Calu3 (cell line): Measurements from ENCODE around the gene MPHOSPH9. TPM values are rescaled to one million over a fixed set of nuclear protein-coding genes. Genes with fewer than 3 reads are reported as not detected.

Experiments used
- BruUV-seq: library from RNA; stranded (reverse); fragments of 400-500 nt; replicated peaks from 2 replicates; lab custom pipeline; 2021; lab: Mats Ljungman, UMichigan
- CTCF ChIA-PET: fragments of 300-600 bp; sonication (Branson Sonifier 250); formaldehyde crosslinking; loops from one replicate; lab custom pipeline; 2022; ENCODE audit warnings: antibody characterized with exemption; lab: Charles Lee
- DNase-seq: peaks from one replicate; pipeline ENCODE4 v3.0.0; 2022
- H3K27ac Mint-ChIP-seq: one replicate; pipeline ENCODE4 v1.8.0; 2022; ENCODE audit warnings: mixed read lengths; ENCODE audit not compliant: unreplicated experiment
- H3K27me3 Mint-ChIP-seq: one replicate; pipeline ENCODE4 v1.8.0; 2022; ENCODE audit warnings: mixed read lengths; ENCODE audit not compliant: unreplicated experiment
- H3K36me3 Mint-ChIP-seq: one replicate; pipeline ENCODE4 v1.8.0; 2022; ENCODE audit warnings: mild to moderate bottlenecking, moderate library complexity, mixed read lengths; ENCODE audit not compliant: insufficient read depth, unreplicated experiment
- H3K4me1 Mint-ChIP-seq: one replicate; pipeline ENCODE4 v1.8.0; 2022; ENCODE audit warnings: mild to moderate bottlenecking, low read depth, mixed read lengths; ENCODE audit not compliant: unreplicated experiment
- H3K4me3 Mint-ChIP-seq: one replicate; pipeline ENCODE4 v1.8.0; 2022; ENCODE audit warnings: mild to moderate bottlenecking, low read depth, moderate library complexity, mixed read lengths; ENCODE audit not compliant: unreplicated experiment
- H3K9me3 Mint-ChIP-seq: one replicate; pipeline ENCODE4 v1.8.0; 2022; ENCODE audit warnings: low read depth, mixed read lengths; ENCODE audit not compliant: unreplicated experiment
- intact Hi-C: fragments of 100-400 bp; cut with micrococcal nuclease; formaldehyde crosslinking; loops from one replicate; pipeline ENCODE4 v1.10.0; 2022; ENCODE audit not compliant: unreplicated experiment
- total RNA-seq: library from RNA; stranded (reverse); gene quantifications from 2 replicates; pipeline ENCODE4 v1.2.3, GENCODE V29; 2022
- TF ChIP-seq, protein P1 (sequence below): fragments of 200-600 bp; IDR thresholded peaks from one replicate; pipeline ENCODE4 v1.8.0; 2022; ENCODE audit warnings: antibody characterized with exemption; ENCODE audit not compliant: unreplicated experiment

MPHOSPH9 gene
- total RNA-seq, 1 experiment from 2014 or later, result 69.5 TPM

DNA sequence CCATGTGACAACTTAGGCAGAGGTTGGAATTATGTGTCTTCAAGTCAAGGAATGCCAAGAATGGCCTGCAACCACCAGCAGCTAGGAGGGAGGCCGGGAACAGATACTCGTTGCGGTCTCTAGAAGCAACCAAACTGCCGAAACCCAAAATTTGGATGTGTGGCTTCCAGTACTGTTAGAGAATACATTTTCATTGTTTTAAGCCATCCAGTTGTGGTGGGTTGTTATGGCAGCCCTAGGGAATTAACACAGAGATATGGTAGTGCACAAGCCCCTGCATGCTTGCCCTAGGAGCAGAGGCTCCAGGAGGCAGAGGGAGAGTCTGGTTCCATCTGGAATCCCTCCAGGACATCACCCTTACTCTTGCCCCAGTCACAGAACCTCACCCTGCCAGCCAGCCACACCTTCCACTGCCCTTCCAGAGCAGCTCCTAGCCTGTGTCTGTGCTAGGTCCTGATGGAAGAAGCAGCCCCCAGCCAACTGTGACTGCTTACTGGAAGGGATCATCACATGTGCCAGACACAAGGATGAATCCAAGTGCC, 101.6 kb downstream of the MPHOSPH9 start:
- no peaks in the 10 kb centered on the region for H3K27me3 Mint-ChIP-seq
- no TSS peak for BruUV-seq
- peaks cover 3% of the 10 kb centered on the region for H3K36me3 Mint-ChIP-seq
- TF ChIP-seq, protein P1, sequence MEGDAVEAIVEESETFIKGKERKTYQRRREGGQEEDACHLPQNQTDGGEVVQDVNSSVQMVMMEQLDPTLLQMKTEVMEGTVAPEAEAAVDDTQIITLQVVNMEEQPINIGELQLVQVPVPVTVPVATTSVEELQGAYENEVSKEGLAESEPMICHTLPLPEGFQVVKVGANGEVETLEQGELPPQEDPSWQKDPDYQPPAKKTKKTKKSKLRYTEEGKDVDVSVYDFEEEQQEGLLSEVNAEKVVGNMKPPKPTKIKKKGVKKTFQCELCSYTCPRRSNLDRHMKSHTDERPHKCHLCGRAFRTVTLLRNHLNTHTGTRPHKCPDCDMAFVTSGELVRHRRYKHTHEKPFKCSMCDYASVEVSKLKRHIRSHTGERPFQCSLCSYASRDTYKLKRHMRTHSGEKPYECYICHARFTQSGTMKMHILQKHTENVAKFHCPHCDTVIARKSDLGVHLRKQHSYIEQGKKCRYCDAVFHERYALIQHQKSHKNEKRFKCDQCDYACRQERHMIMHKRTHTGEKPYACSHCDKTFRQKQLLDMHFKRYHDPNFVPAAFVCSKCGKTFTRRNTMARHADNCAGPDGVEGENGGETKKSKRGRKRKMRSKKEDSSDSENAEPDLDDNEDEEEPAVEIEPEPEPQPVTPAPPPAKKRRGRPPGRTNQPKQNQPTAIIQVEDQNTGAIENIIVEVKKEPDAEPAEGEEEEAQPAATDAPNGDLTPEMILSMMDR, result no peak
- H3K4me3 Mint-ChIP-seq, result no peak overlapping the region
- no peak overlapping the region for H3K27ac Mint-ChIP-seq
- intact Hi-C loops, result no loop called here
- DNase-seq, result no peak
- no peaks in the 10 kb centered on the region for H3K9me3 Mint-ChIP-seq
- peaks cover 12% of the 10 kb centered on the region for H3K4me1 Mint-ChIP-seq
- CTCF ChIA-PET, result no interaction called here

DNA sequence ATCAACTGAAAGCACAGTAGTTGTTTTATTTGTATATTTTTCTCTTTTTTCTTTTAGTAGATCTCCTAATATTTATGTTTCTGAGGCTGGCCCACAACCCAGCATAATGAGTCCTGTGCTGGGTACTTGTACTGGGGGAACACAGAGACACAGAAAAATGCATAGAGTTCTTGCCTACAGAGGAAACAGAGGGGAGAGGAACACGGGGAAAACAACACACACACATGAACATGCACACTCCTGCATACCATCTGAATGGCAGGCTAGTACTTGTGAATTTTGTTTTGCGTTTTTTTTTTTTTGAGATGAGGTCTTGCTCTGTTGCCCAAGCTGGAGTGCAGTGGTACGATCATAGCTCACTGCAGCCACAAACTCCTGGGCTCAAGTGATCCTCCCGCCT, 103.3 kb downstream of the MPHOSPH9 start:
- no peak overlapping the region for H3K4me3 Mint-ChIP-seq
- H3K4me1 Mint-ChIP-seq, result peaks cover 13% of the 10 kb centered on the region
- no peaks in the 10 kb centered on the region for H3K36me3 Mint-ChIP-seq
- CTCF ChIA-PET, result no interaction called here
- no peaks in the 10 kb centered on the region for H3K27me3 Mint-ChIP-seq
- no peak for DNase-seq
- BruUV-seq, result no TSS peak
- H3K27ac Mint-ChIP-seq, result no peak overlapping the region
- TF ChIP-seq, protein P1, result no peak
- no peaks in the 10 kb centered on the region for H3K9me3 Mint-ChIP-seq
- intact Hi-C loops, result no loop called here

DNA sequence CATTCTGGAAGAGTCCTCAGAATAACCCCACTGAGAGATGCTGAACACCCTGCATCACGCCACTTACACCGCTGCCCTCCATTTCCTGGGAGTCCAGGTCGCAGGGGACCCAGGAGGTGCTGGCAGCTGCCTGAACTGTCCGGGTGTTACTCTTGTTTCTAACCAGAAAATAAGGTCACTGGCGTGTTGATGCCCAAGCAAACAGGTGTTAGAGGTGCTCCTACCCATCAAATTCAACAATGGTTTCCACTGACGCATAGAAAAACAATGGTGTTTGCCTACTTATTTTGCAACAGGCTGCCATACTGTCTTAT, 105.8 kb downstream of the MPHOSPH9 start:
- no peak for DNase-seq
- H3K27me3 Mint-ChIP-seq, result no peaks in the 10 kb centered on the region
- H3K4me3 Mint-ChIP-seq, result no peak overlapping the region
- CTCF ChIA-PET, result interaction anchor here (0.5 to 1.4 kb wide), 3 partner anchors 12 to 323 kb away, joined by 3 to 6 read pairs (median 4); no protein-coding TSS in a partner anchor
- H3K4me1 Mint-ChIP-seq, result peaks cover 13% of the 10 kb centered on the region
- no peaks in the 10 kb centered on the region for H3K36me3 Mint-ChIP-seq
- BruUV-seq, result no TSS peak
- intact Hi-C loops, result no loop called here
- no peak overlapping the region for H3K27ac Mint-ChIP-seq
- no peaks in the 10 kb centered on the region for H3K9me3 Mint-ChIP-seq
- TF ChIP-seq, protein P1, result no peak

DNA sequence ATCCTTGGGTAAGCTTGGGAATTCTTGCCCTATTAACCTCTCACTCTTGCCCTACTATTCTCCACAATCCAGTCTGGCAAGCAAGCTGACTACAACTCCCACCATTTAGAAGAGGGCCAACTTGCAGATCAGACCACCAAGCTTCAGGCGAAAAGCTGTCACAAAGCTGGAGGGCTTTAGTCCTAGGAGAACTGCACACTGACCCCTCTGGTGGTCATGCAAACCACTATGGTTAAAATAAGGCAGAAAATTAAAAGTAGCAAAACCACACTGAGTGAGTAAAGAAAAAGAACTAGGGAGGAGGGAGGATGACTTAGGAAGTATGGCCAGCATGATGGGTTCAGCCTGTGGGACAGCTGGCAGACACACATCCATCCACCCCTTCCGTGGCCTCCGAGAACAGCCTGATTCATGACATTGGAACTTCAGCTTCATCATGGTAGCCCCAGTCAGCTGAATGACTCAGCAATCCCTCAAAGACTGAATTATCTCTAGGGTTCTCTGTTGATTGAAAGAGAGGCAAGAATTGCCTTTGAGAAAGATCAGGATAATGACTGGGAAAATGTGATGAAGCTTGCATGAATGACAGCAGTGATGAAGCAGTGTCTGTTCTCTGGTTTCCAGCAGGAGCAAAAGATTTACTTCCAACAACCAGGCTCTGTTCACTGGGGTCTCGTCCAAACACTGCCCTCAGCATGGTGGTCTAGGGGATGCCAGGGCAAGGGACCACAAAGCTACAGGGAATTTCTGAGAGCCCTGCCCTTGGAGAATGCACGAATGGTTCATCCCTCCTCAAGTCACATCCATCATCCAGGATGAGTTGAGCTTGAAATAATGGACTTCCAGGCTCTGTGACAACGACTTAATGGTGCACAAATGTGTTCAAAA, 106.4 kb downstream of the MPHOSPH9 start:
- Mint-ChIP-seq H3K9me3 (no peaks in the 10 kb centered on the region), H3K27me3 (no peaks in the 10 kb centered on the region), H3K36me3 (no peaks in the 10 kb centered on the region), H3K27ac (peak overlapping the region; percentile 59), H3K4me3 (no peak overlapping the region), H3K4me1 (peaks cover 13% of the 10 kb centered on the region)
- CTCF ChIA-PET, result interaction anchor here (0.5 to 1.4 kb wide), 3 partner anchors 12 to 322 kb away, joined by 3 to 6 read pairs (median 4); no protein-coding TSS in a partner anchor
- DNase-seq, result peak; percentile 48
- intact Hi-C loops, result no loop called here
- no TSS peak for BruUV-seq
- TF ChIP-seq, protein P1, result no peak
